Measurements from ENCODE around the gene MBTPS1.
"Not testable (repeated sequence)": the region's sequence is repeated elsewhere in the genome, so short reads cannot be mapped to it uniquely, and the experiment has no call there.

Gene MBTPS1

GRCh38 chr16:84137287-84137686 lies 20.5 kb upstream of the MBTPS1 start:
- DNase-seq (ENCODE audit: low read depth in 3 of 3, low spot score in 1 of 3): no peak

- DNase-seq (ENCODE audit: low read depth in 3 of 3, low spot score in 1 of 3): no peak
Measured at GRCh38 chr16:84136331-84137125, 19.8 kb upstream of the MBTPS1 start.

GRCh38 chr16:84132527-84133285 lies 16.0 kb upstream of the MBTPS1 start:
- no peak for DNase-seq (ENCODE audit: low read depth in 3 of 3, low spot score in 1 of 3)

GRCh38 chr16:84131117-84131516 lies 14.4 kb upstream of the MBTPS1 start:
- DNase-seq (ENCODE audit: low read depth in 3 of 3, low spot score in 1 of 3): no peak

- DNase-seq (ENCODE audit: low read depth in 3 of 3, low spot score in 1 of 3): no peak
Measured at GRCh38 chr16:84124257-84125073, 7.7 kb upstream of the MBTPS1 start.

GRCh38 chr16:84121007-84121406 lies 4.3 kb upstream of the MBTPS1 start:
- no peak for DNase-seq (ENCODE audit: low read depth in 3 of 3, low spot score in 1 of 3)

GRCh38 chr16:84120023-84120422 lies 3.3 kb upstream of the MBTPS1 start:
- no peak for DNase-seq (ENCODE audit: low read depth in 3 of 3, low spot score in 1 of 3)

GRCh38 chr16:84119368-84119767 lies 2.6 kb upstream of the MBTPS1 start:
- DNase-seq (ENCODE audit: low read depth in 3 of 3, low spot score in 1 of 3): no peak

- DNase-seq (ENCODE audit: low read depth in 3 of 3, low spot score in 1 of 3): not testable (repeated sequence)
Measured at GRCh38 chr16:84118315-84118714, 1.6 kb upstream of the MBTPS1 start.

- DNase-seq (ENCODE audit: low read depth in 3 of 3, low spot score in 1 of 3): peak in 1 of 3 donors; percentile 24
Measured at GRCh38 chr16:84117494-84117843, 727 bp upstream of the MBTPS1 start.

GRCh38 chr16:84115919-84116719 lies 623 bp downstream of the MBTPS1 start:
- DNase-seq (ENCODE audit: low read depth in 3 of 3, low spot score in 1 of 3): peak in 1 of 3 donors; percentile 12

GRCh38 chr16:84111949-84112348 lies 4.8 kb downstream of the MBTPS1 start:
- not testable (repeated sequence) for DNase-seq (ENCODE audit: low read depth in 3 of 3, low spot score in 1 of 3)

GRCh38 chr16:84111525-84111924 lies 5.2 kb downstream of the MBTPS1 start:
- DNase-seq (ENCODE audit: low read depth in 3 of 3, low spot score in 1 of 3): no peak

GRCh38 chr16:84110527-84110926 lies 6.2 kb downstream of the MBTPS1 start:
- DNase-seq (ENCODE audit: low read depth in 3 of 3, low spot score in 1 of 3): no peak

GRCh38 chr16:84109598-84110335 lies 7.0 kb downstream of the MBTPS1 start:
- no peak for DNase-seq (ENCODE audit: low read depth in 3 of 3, low spot score in 1 of 3)

GRCh38 chr16:84107921-84108320 lies 8.8 kb downstream of the MBTPS1 start:
- no peak for DNase-seq (ENCODE audit: low read depth in 3 of 3, low spot score in 1 of 3)

GRCh38 chr16:84105948-84106740 lies 10.6 kb downstream of the MBTPS1 start:
- DNase-seq (ENCODE audit: low read depth in 3 of 3, low spot score in 1 of 3): no peak

- no peak for DNase-seq (ENCODE audit: low read depth in 3 of 3, low spot score in 1 of 3)
Measured at GRCh38 chr16:84105301-84105815, 11.4 kb downstream of the MBTPS1 start.

- DNase-seq (ENCODE audit: low read depth in 3 of 3, low spot score in 1 of 3): no peak
Measured at GRCh38 chr16:84104231-84104630, 12.5 kb downstream of the MBTPS1 start.
